Mesenchymal stem cell (in vitro differentiated cells and primary cell): ENCODE measurements around the gene POU6F2.
"Not testable (repeated sequence)": the region's sequence is repeated elsewhere in the genome, so short reads cannot be mapped to it uniquely, and the experiment has no call there.

Experiments used
- DNase-seq: peaks from one replicate; pipeline ENCODE4 v3.0.0-alpha.2; 2013
- H2AFZ ChIP-seq: one replicate; pipeline ENCODE4 v1.6.1; 2013; ENCODE audit warnings: low read depth, mild to moderate bottlenecking, control low read depth, inconsistent platforms, low read length, moderate library complexity
- H2AK5ac ChIP-seq: 2 replicates; pipeline ENCODE4 v1.6.1; 2013; ENCODE audit warnings: low read length, moderate library complexity, mild to moderate bottlenecking, inconsistent platforms; ENCODE audit not compliant: severe bottlenecking
- H2BK120ac ChIP-seq: one replicate; pipeline ENCODE4 v1.6.1; 2013; ENCODE audit warnings: low read depth, mild to moderate bottlenecking, inconsistent platforms, low read length, moderate library complexity
- H2BK12ac ChIP-seq, 2 experiments: one replicate each; pipeline ENCODE4 v1.6.1; 2013; ENCODE audit warnings: inconsistent platforms in 2 of 2, low read length in 2 of 2, mild to moderate bottlenecking in 2 of 2, moderate library complexity in 2 of 2, control low read depth in 1 of 2
- H2BK15ac ChIP-seq: one replicate; pipeline ENCODE4 v1.6.1; 2013; ENCODE audit warnings: mild to moderate bottlenecking, low read depth, inconsistent platforms; ENCODE audit not compliant: poor library complexity, severe bottlenecking
- H2BK5ac ChIP-seq: 2 replicates; pipeline ENCODE4 v1.6.1; 2013; ENCODE audit warnings: low read depth, mild to moderate bottlenecking, low read length, control low read depth, inconsistent platforms; ENCODE audit not compliant: poor library complexity, severe bottlenecking
- H3K14ac ChIP-seq, 2 experiments: one replicate each; pipeline ENCODE4 v1.6.1; 2013; ENCODE audit warnings: inconsistent platforms in 2 of 2, low read length in 2 of 2, control low read depth in 1 of 2, mild to moderate bottlenecking in 1 of 2, moderate library complexity in 1 of 2
- H3K18ac ChIP-seq, 2 experiments: one replicate each; pipeline ENCODE4 v1.6.1; 2013; ENCODE audit warnings: inconsistent platforms in 2 of 2, low read length in 2 of 2, control low read depth in 1 of 2, low read depth in 1 of 2, mild to moderate bottlenecking in 1 of 2
- H3K23ac ChIP-seq, 2 experiments: one replicate each; pipeline ENCODE4 v1.6.1; 2013; ENCODE audit warnings: inconsistent platforms in 2 of 2, low read length in 2 of 2, mild to moderate bottlenecking in 2 of 2, moderate library complexity in 2 of 2, control low read depth in 1 of 2
- H3K27ac ChIP-seq: 2 replicates; pipeline ENCODE4 v1.5.1; 2013; ENCODE audit warnings: mild to moderate bottlenecking, moderate library complexity, low read length, control low read depth, inconsistent platforms; ENCODE audit not compliant: poor library complexity, severe bottlenecking
- H3K27me3 ChIP-seq, 2 experiments: 2 replicates each; pipeline versions ENCODE4 v1.6.1 to v1.7.0; 2013; ENCODE audit warnings: low read length in 2 of 2, mild to moderate bottlenecking in 2 of 2, moderate library complexity in 2 of 2, control low read depth in 1 of 2, inconsistent platforms in 1 of 2; ENCODE audit not compliant: control insufficient read depth in 1 of 2, insufficient read depth in 1 of 2
- H3K36me3 ChIP-seq, 2 experiments: 2 replicates each; pipeline versions ENCODE4 v1.6.1 to v1.7.0; 2013; ENCODE audit warnings: low read length in 2 of 2, control low read depth in 1 of 2, inconsistent platforms in 1 of 2, low read depth in 1 of 2, mild to moderate bottlenecking in 1 of 2; ENCODE audit not compliant: insufficient read depth in 2 of 2, control insufficient read depth in 1 of 2
- H3K4ac ChIP-seq, 2 experiments: one replicate each; pipeline ENCODE4 v1.6.1; 2013; ENCODE audit warnings: inconsistent platforms in 2 of 2, low read length in 2 of 2, mild to moderate bottlenecking in 2 of 2, moderate library complexity in 2 of 2, control low read depth in 1 of 2, low read depth in 1 of 2
- H3K4me1 ChIP-seq: 2 replicates; pipeline ENCODE4 v1.6.1; 2013; ENCODE audit warnings: low read depth, low read length, control low read depth; ENCODE audit not compliant: control insufficient read depth, insufficient read depth
- H3K4me2 ChIP-seq: 2 replicates; pipeline ENCODE4 v1.6.1; 2013; ENCODE audit warnings: low read length, mild to moderate bottlenecking, inconsistent platforms; ENCODE audit not compliant: poor library complexity, severe bottlenecking
- H3K4me3 ChIP-seq, 2 experiments: 2 replicates each; pipeline versions ENCODE4 v1.5.1 to v1.7.0; 2013; ENCODE audit warnings: low read length in 2 of 2, mild to moderate bottlenecking in 2 of 2, control low read depth in 1 of 2, low read depth in 1 of 2; ENCODE audit not compliant: insufficient read depth in 1 of 2
- H3K79me1 ChIP-seq: replicated peaks from 2 replicates; pipeline ENCODE4 v1.6.1; 2013; ENCODE audit warnings: mild to moderate bottlenecking, control low read depth, low read length, inconsistent platforms; ENCODE audit not compliant: poor library complexity, severe bottlenecking
- H3K9ac ChIP-seq: 2 replicates; pipeline ENCODE4 v1.7.0; 2013; ENCODE audit warnings: mild to moderate bottlenecking, low read length, moderate library complexity
- H3K9me3 ChIP-seq: 2 replicates; pipeline ENCODE4 v1.7.0; 2013; ENCODE audit warnings: mild to moderate bottlenecking, low read length; ENCODE audit not compliant: control insufficient read depth
- H4K8ac ChIP-seq: one replicate; pipeline ENCODE4 v1.6.1; 2013; ENCODE audit warnings: inconsistent platforms, mild to moderate bottlenecking, low read length, moderate library complexity
- H4K91ac ChIP-seq: one replicate; pipeline ENCODE4 v1.6.1; 2013; ENCODE audit warnings: mild to moderate bottlenecking, low read length, inconsistent platforms
- WGBS: methylation state at CpG from one replicate; pipeline ENCODE4 v1.1.7; 2013; ENCODE audit warnings: mixed read lengths; 5-methylcytosine and 5-hydroxymethylcytosine counted together

Gene POU6F2

GRCh38 chr7:39324139-39324760 lies 346.5 kb downstream of the POU6F2 start:
- WGBS, result 95% methylated on average over 4 of the region's 4 CpGs
- H3K18ac ChIP-seq, result no peak overlapping the region
- no peak overlapping the region for H3K23ac ChIP-seq

GRCh38 chr7:39331607-39332006 lies 353.9 kb downstream of the POU6F2 start:
- not testable (repeated sequence) for H3K18ac ChIP-seq, H3K27ac ChIP-seq, DNase-seq

More at GRCh38 chr7:39324139-39324760, 346.5 kb downstream of the POU6F2 start:
- H3K4me2 ChIP-seq, result no peak overlapping the region
- H2BK15ac ChIP-seq, result no peak overlapping the region
- H3K4me1 ChIP-seq, result peaks cover 4% of the 10 kb centered on the region
- no peak overlapping the region for H4K91ac ChIP-seq
- no peak overlapping the region for H2AFZ ChIP-seq
- no peaks in the 10 kb centered on the region for H3K9me3 ChIP-seq
- no peak overlapping the region for H3K27ac ChIP-seq
- H2AK5ac ChIP-seq, result no peak overlapping the region
- no peak for DNase-seq
- no peak overlapping the region for H2BK12ac ChIP-seq
- H3K36me3 ChIP-seq, result no peaks in the 10 kb centered on the region
- no peak overlapping the region for H3K9ac ChIP-seq
- no peak overlapping the region for H3K4me3 ChIP-seq
- no peak overlapping the region for H3K14ac ChIP-seq
- no peak overlapping the region for H2BK5ac ChIP-seq
- no peaks in the 10 kb centered on the region for H3K79me1 ChIP-seq
- no peak overlapping the region for H2BK120ac ChIP-seq
- H3K27me3 ChIP-seq, result peaks cover 0 to 5% of the 10 kb centered on the region in 2 experiments
- H3K4ac ChIP-seq, result no peak overlapping the region
- H4K8ac ChIP-seq, result no peak overlapping the region

DNA sequence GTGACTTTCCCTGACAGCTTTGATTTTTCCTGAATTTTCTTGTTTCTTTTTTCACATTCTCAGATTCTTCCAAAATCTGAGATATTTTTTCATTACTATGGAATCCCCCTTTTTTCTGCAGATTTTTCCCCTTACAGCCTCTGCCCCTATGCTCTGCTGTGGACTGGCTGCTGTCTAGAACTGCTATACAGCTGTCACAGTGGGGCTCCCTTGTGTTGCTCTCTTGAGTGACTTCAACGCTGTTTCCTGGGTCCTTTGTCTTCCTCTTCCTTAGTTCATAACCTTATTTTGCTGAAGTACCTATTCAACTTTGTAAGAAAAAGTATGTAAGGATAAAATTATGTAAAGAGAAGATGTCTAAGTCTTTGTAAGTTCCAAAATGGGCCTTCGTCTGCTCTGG lies 354.4 kb downstream of the POU6F2 start:
- DNase-seq, result no peak
- no peak overlapping the region for H2AK5ac ChIP-seq
- no peak overlapping the region for H3K4me3 ChIP-seq
- H3K4me1 ChIP-seq, result peaks cover 2% of the 10 kb centered on the region
- H2BK15ac ChIP-seq, result no peak overlapping the region
- no peak overlapping the region for H4K91ac ChIP-seq
- no peak overlapping the region for H2BK5ac ChIP-seq
- no peak overlapping the region for H3K4me2 ChIP-seq
- H3K23ac ChIP-seq, result no peak overlapping the region
- no peaks in the 10 kb centered on the region for H3K36me3 ChIP-seq
- no peak overlapping the region for H3K18ac ChIP-seq
- H2BK120ac ChIP-seq, result no peak overlapping the region
- WGBS, result 86% methylated on average over 1 of the region's 2 CpGs
- no peaks in the 10 kb centered on the region for H3K9me3 ChIP-seq
- no peak overlapping the region for H3K14ac ChIP-seq
- no peak overlapping the region for H4K8ac ChIP-seq
- H3K27me3 ChIP-seq, result peaks cover 0 to 17% of the 10 kb centered on the region in 2 experiments
- H3K4ac ChIP-seq, result no peak overlapping the region
- no peaks in the 10 kb centered on the region for H3K79me1 ChIP-seq
- no peak overlapping the region for H3K9ac ChIP-seq
- no peak overlapping the region for H2AFZ ChIP-seq
- H2BK12ac ChIP-seq, result no peak overlapping the region
- no peak overlapping the region for H3K27ac ChIP-seq

More at GRCh38 chr7:39331607-39332006, 353.9 kb downstream of the POU6F2 start:
- not testable (repeated sequence) for H2BK120ac ChIP-seq, H2BK5ac ChIP-seq, H4K91ac ChIP-seq, H3K79me1 ChIP-seq, H3K4me1 ChIP-seq, H2BK12ac ChIP-seq, H3K14ac ChIP-seq, H3K9me3 ChIP-seq, H2AFZ ChIP-seq, H4K8ac ChIP-seq, H2AK5ac ChIP-seq, H3K9ac ChIP-seq, H3K4ac ChIP-seq, H3K36me3 ChIP-seq, H3K23ac ChIP-seq, H2BK15ac ChIP-seq, H3K4me3 ChIP-seq, H3K4me2 ChIP-seq
- 87% methylated on average over 8 of the region's 13 CpGs for WGBS
- H3K27me3 ChIP-seq, result peaks cover 0 to 15% of the 10 kb centered on the region in 2 experiments

GRCh38 chr7:39333701-39334100 lies 356.0 kb downstream of the POU6F2 start:
- 71% methylated on average over 1 of the region's 1 CpG for WGBS
- Histone ChIP-seq H3K4me3 (no peak overlapping the region), H3K79me1 (no peaks in the 10 kb centered on the region), H3K23ac (no peak overlapping the region), H3K14ac (no peak overlapping the region), H3K18ac (no peak overlapping the region), H2BK120ac (no peak overlapping the region), H2BK5ac (no peak overlapping the region), H3K9ac (no peak overlapping the region), H2AK5ac (no peak overlapping the region), H3K4me1 (peaks cover 2% of the 10 kb centered on the region), H4K91ac (no peak overlapping the region), H4K8ac (no peak overlapping the region), H2AFZ (no peak overlapping the region), H3K9me3 (no peaks in the 10 kb centered on the region), H3K4me2 (no peak overlapping the region), H3K4ac (no peak overlapping the region), H3K36me3 (no peaks in the 10 kb centered on the region), H3K27ac (no peak overlapping the region), H2BK15ac (no peak overlapping the region), H3K27me3 (peaks cover 0 to 17% of the 10 kb centered on the region in 2 experiments), H2BK12ac (no peak overlapping the region)
- no peak for DNase-seq
